OCI-LY3 (cell line): ENCODE measurements around the gene VDAC1.

Experiments used
- H2AFZ ChIP-seq: fragments of 200-600, 300-600 bp; shearing (Covaris generic); 2 replicates; pipeline ENCODE4 v1.6.0; 2014; ENCODE audit warnings: antibody characterized with exemption, low read depth, low read length
- H3K27ac ChIP-seq: fragments of 200-600, 300-600 bp; sonication (generic); 2 replicates; pipeline ENCODE4 v1.5.1; 2014; ENCODE audit warnings: mild to moderate bottlenecking, low read length, moderate library complexity, mixed read lengths
- H3K27me3 ChIP-seq: fragments of 200-600, 300-600 bp; sonication (generic); 2 replicates; pipeline ENCODE4 v1.6.1; 2014; ENCODE audit warnings: low read depth, low read length, mixed read lengths
- H3K36me3 ChIP-seq: fragments of 200-600, 300-600 bp; sonication (generic); replicated peaks from 2 replicates; pipeline ENCODE3; 2014; ENCODE audit warnings: low read depth, low read length, mixed read lengths
- H3K4me1 ChIP-seq: fragments of 300-600, 200-600 bp; sonication (generic); 2 replicates; pipeline ENCODE4 v1.6.1; 2014; ENCODE audit warnings: low read length, mixed read lengths
- H3K4me2 ChIP-seq: fragments of 200-600, 300-600 bp; sonication (generic); 2 replicates; pipeline ENCODE4 v1.6.1; 2014; ENCODE audit warnings: low read length, mixed read lengths
- H3K4me3 ChIP-seq: fragments of 300-600, 200-600 bp; sonication (generic); 2 replicates; pipeline ENCODE4 v1.5.1; 2014; ENCODE audit warnings: antibody characterized with exemption, mild to moderate bottlenecking, low read length, moderate library complexity
- H3K79me2 ChIP-seq: fragments of 300-600, 200-600 bp; shearing (Covaris generic); 2 replicates; pipeline ENCODE4 v1.6.1; 2014; ENCODE audit warnings: mild to moderate bottlenecking, low read length, mixed read lengths
- H3K9ac ChIP-seq: fragments of 300-600, 200-600 bp; shearing (Covaris generic); 2 replicates; pipeline ENCODE4 v1.6.0; 2014; ENCODE audit warnings: mild to moderate bottlenecking, low read length, moderate library complexity
- H3K9me3 ChIP-seq: fragments of 200-600, 300-600 bp; shearing (Covaris generic); 2 replicates; pipeline ENCODE4 v1.6.1; 2014; ENCODE audit warnings: low read length, mixed read lengths; ENCODE audit not compliant: insufficient read depth
- H4K20me1 ChIP-seq: fragments of 200-600, 300-600 bp; sonication (generic); 2 replicates; pipeline ENCODE4 v1.6.1; 2016; ENCODE audit warnings: low read length, mixed read lengths; ENCODE audit not compliant: insufficient read depth
- CTCF ChIP-seq: fragments of 200-600, 300-600 bp; sonication (generic); IDR thresholded peaks from 2 replicates; pipeline ENCODE4 v1.5.1; 2014; ENCODE audit warnings: antibody characterized with exemption, low read length, low read depth
- EZH2phosphoT487 ChIP-seq: fragments of 200-600 bp; shearing (Covaris generic); IDR thresholded peaks from 2 replicates; pipeline ENCODE4 v1.6.1; 2018; ENCODE audit warnings: antibody characterized with exemption, mixed run types, low read depth

Gene VDAC1

GRCh38 chr5:134018154-134018985, 13.6 kb upstream of the VDAC1 start:
- no peaks in the 10 kb centered on the region for H3K9me3 ChIP-seq
- H3K4me1 ChIP-seq = 0 out of 2 replicates have a peak, but pooled peaks cover 3% of the 10 kb centered on the region
- no peak overlapping the region for H3K9ac ChIP-seq
- no peaks in the 10 kb centered on the region for H3K27me3 ChIP-seq
- no peak overlapping the region for H3K4me2 ChIP-seq
- TF ChIP-seq CTCF (no peak), EZH2phosphoT487 (no peak)
- H3K27ac ChIP-seq = no peak overlapping the region
- no peaks in the 10 kb centered on the region for H3K79me2 ChIP-seq
- H3K4me3 ChIP-seq = no peak overlapping the region
- H3K36me3 ChIP-seq = no peaks in the 10 kb centered on the region
- H2AFZ ChIP-seq = no peak overlapping the region
- no peaks in the 10 kb centered on the region for H4K20me1 ChIP-seq

GRCh38 chr5:134008266-134008749, 3.5 kb upstream of the VDAC1 start:
- Histone ChIP-seq H3K36me3 (peaks cover 3% of the 10 kb centered on the region), H3K79me2 (peaks cover 29% of the 10 kb centered on the region), H3K4me1 (peaks cover 6% of the 10 kb centered on the region; the same call in 1 of the 2 replicates), H3K4me2 (no peak overlapping the region), H3K27ac (no peak overlapping the region), H2AFZ (no peak overlapping the region), H3K9ac (no peak overlapping the region), H3K9me3 (no peaks in the 10 kb centered on the region), H4K20me1 (no peaks in the 10 kb centered on the region), H3K4me3 (no peak overlapping the region), H3K27me3 (no peaks in the 10 kb centered on the region)
- no peak for TF ChIP-seq EZH2phosphoT487
- TF ChIP-seq CTCF = no peak

GRCh38 chr5:134007581-134008265, 2.9 kb upstream of the VDAC1 start:
- Histone ChIP-seq H3K9me3 (no peaks in the 10 kb centered on the region), H3K4me1 (peaks cover 12% of the 10 kb centered on the region), H3K36me3 (peaks cover 7% of the 10 kb centered on the region), H3K27ac (no peak overlapping the region), H2AFZ (no peak overlapping the region), H4K20me1 (peaks cover 5% of the 10 kb centered on the region), H3K4me3 (no peak overlapping the region), H3K27me3 (no peaks in the 10 kb centered on the region), H3K79me2 (peaks cover 34% of the 10 kb centered on the region), H3K9ac (no peak overlapping the region), H3K4me2 (no peak overlapping the region)
- no peak for TF ChIP-seq CTCF
- TF ChIP-seq EZH2phosphoT487 = no peak

GRCh38 chr5:134006115-134006514, 1.3 kb upstream of the VDAC1 start:
- Histone ChIP-seq H3K79me2 (peaks cover 50% of the 10 kb centered on the region), H3K27ac (no peak overlapping the region), H4K20me1 (peaks cover 20% of the 10 kb centered on the region), H3K4me2 (no peak overlapping the region), H3K9me3 (no peaks in the 10 kb centered on the region), H3K4me1 (peaks cover 21% of the 10 kb centered on the region), H2AFZ (no peak overlapping the region), H3K27me3 (no peaks in the 10 kb centered on the region), H3K36me3 (peaks cover 16% of the 10 kb centered on the region), H3K9ac (no peak overlapping the region), H3K4me3 (peak overlapping the region; percentile 96; the same call in 1 of the 2 replicates)
- no peak for TF ChIP-seq EZH2phosphoT487
- TF ChIP-seq CTCF = no peak
